Esophagus muscularis mucosa (tissue), 4 donors: Measurements from ENCODE around the gene NSD2. TPM values are rescaled to one million over a fixed set of nuclear protein-coding genes. Genes with fewer than 3 reads are reported as not detected.

ENCODE experiments used
- DNase-seq: peaks from one replicate; pipeline ENCODE4 v3.0.0-alpha.2; 2017; ENCODE audit errors: extremely low spot score
- H3K27ac ChIP-seq, 4 donors: fragments of 200-600 bp; sonication (generic); replicated peaks in 1 of 4; 1 replicate in 3 of 4; 2 replicates in 1 of 4; pipeline ENCODE4 v1.5.1; 2016 to 2019; ENCODE audit warnings: mild to moderate bottlenecking in 1 of 4
- H3K27me3 ChIP-seq, 4 donors: fragments of 200-600 bp; sonication (generic); one replicate each; pipeline versions ENCODE4 v1.5.1 to v1.6.0; 2016 to 2019
- H3K36me3 ChIP-seq, 4 donors: fragments of 200-600 bp; sonication (generic); one replicate each; pipeline ENCODE4 v1.5.1; 2016 to 2019
- H3K4me1 ChIP-seq, 4 donors: fragments of 200-600 bp; sonication (generic); one replicate each; pipeline ENCODE4 v1.5.1; 2016 to 2019
- H3K4me3 ChIP-seq, 4 donors: fragments of 200-600 bp; sonication (generic); 1 replicate in 2 of 4; 2 replicates in 2 of 4; pipeline ENCODE4 v1.5.1; 2016 to 2019; ENCODE audit warnings: mild to moderate bottlenecking in 4 of 4, moderate library complexity in 1 of 4
- H3K9me3 ChIP-seq, 4 donors: fragments of 200-600 bp; sonication (generic); 1 replicate in 3 of 4; 2 replicates in 1 of 4; pipeline ENCODE4 v1.5.1; 2016 to 2019
- EP300 ChIP-seq: sonication (generic); formaldehyde crosslinking; IDR thresholded peaks from one replicate; pipeline ENCODE4 v1.6.1; 2017; ENCODE audit warnings: antibody characterized with exemption
- POLR2A ChIP-seq: fragments of 450-650 bp; IDR thresholded peaks from one replicate; pipeline ENCODE4 v1.6.1; 2017; ENCODE audit warnings: antibody characterized with exemption, moderate library complexity, mild to moderate bottlenecking, low read depth
- POLR2AphosphoS5 ChIP-seq, 2 donors: sonication (generic); formaldehyde crosslinking; IDR thresholded peaks; one replicate each; pipeline ENCODE4 v1.6.1; 2017; ENCODE audit warnings: antibody characterized with exemption in 2 of 2
- WGBS: methylation state at CpG from one replicate; pipeline ENCODE4 v1.1.5; 2018; 5-methylcytosine and 5-hydroxymethylcytosine counted together
- intact Hi-C: fragments of 100-400 bp; cut with DNase I; formaldehyde crosslinking; loops from one replicate; pipeline ENCODE4 v1.15.1; 2023
- total RNA-seq, 4 donors: library from RNA; depleted of rRNA; stranded (reverse); fragments of >200 nt; gene quantifications; one replicate each; pipeline versions ENCODE4 v1.1.0 to v1.2.1, GENCODE V29; 2016
- TF ChIP-seq, protein P1 (sequence below), 3 experiments: fragments of 200-600 bp in 2 of 3; fragments of 450-650 bp in 1 of 3; sonication (generic) in 2 of 3; IDR thresholded peaks; one replicate each; pipeline ENCODE4 v1.5.1; 2017 to 2019; ENCODE audit warnings: antibody characterized with exemption in 3 of 3, mild to moderate bottlenecking in 2 of 3, moderate library complexity in 1 of 3

The NSD2 gene
- total RNA-seq, 4 donors from 2014 or later = 31.8 to 44.2 (median 37.5) TPM

DNA sequence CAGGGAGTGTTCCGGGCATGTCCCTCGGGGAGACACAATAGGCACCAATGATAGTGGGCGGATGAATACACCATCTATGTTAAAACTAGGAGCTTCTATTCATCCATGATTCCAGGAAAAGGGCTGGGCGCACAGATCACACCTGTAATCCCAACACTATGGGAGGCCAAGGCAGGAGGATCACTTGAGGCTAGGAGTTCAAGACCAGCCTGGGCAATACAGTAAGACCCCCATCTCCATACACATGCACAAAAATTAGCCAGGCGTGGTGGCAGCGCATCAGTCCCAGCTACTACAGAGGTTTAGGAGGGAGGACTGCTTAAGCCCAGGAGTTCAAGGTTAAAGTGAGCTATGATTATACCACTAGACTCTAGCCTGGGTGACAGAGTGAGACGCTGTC, 135.2 kb downstream of the NSD2 start:
- H3K4me1 ChIP-seq = peaks cover 8 to 37% (median 31%) of the 10 kb centered on the region in 4 donors
- WGBS = 93% methylated on average over 7 of the region's 7 CpGs
- H3K36me3 ChIP-seq = peaks cover 0 to 36% (median 21%) of the 10 kb centered on the region in 4 donors
- no peak overlapping the region for H3K4me3 ChIP-seq
- no peaks in the 10 kb centered on the region for H3K9me3 ChIP-seq
- DNase-seq = peak; percentile 50
- H3K27ac ChIP-seq = no peak overlapping the region
- intact Hi-C loops = no loop called here
- no peak for TF ChIP-seq POLR2AphosphoS5 (IDR thresholded peaks at IDR 0.05)
- no peak for TF ChIP-seq POLR2A
- TF ChIP-seq, protein P1, sequence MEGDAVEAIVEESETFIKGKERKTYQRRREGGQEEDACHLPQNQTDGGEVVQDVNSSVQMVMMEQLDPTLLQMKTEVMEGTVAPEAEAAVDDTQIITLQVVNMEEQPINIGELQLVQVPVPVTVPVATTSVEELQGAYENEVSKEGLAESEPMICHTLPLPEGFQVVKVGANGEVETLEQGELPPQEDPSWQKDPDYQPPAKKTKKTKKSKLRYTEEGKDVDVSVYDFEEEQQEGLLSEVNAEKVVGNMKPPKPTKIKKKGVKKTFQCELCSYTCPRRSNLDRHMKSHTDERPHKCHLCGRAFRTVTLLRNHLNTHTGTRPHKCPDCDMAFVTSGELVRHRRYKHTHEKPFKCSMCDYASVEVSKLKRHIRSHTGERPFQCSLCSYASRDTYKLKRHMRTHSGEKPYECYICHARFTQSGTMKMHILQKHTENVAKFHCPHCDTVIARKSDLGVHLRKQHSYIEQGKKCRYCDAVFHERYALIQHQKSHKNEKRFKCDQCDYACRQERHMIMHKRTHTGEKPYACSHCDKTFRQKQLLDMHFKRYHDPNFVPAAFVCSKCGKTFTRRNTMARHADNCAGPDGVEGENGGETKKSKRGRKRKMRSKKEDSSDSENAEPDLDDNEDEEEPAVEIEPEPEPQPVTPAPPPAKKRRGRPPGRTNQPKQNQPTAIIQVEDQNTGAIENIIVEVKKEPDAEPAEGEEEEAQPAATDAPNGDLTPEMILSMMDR (IDR thresholded peaks at IDR 0.05) = no peak
- no peak for TF ChIP-seq EP300
- no peaks in the 10 kb centered on the region for H3K27me3 ChIP-seq

DNA sequence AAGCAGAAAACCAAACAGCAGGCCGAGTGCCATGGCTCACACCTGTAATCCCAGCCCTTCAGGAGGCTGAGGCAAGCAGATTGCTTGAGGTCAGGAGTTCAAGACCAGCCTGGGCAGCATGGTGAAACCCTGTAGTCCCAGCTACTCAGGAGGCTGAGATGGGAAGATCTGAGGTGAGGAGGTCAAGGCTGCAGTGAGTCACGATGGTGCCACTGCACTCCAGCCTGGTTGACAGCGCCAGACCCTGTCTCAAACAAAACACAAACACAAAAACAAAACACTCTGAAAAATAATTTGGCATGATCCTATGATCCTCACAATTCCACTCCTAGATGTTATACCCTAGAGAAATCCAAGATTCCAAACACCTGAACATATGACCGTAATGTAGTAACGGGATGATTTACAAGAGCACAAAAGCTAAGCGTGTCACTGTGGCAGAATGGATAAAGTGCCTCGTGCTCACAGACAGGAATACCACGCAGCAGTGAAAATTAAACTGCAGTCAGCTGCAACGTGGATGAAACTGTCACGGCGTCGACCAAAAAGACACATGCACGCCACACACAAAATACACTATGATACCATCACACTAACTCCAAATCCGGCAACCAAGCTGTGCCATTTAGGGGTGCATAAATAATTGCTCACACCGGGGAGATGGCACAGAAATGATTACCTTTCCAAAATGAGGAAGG, 135.9 kb downstream of the NSD2 start:
- WGBS = 87% methylated on average over 15 of the region's 15 CpGs
- TF ChIP-seq POLR2A = no peak
- TF ChIP-seq, protein P1 (IDR thresholded peaks at IDR 0.05) = no peak
- TF ChIP-seq POLR2AphosphoS5 (IDR thresholded peaks at IDR 0.05) = no peak
- intact Hi-C loops = no loop called here
- H3K4me1 ChIP-seq = peaks cover 8 to 37% (median 31%) of the 10 kb centered on the region in 4 donors
- peaks cover 0 to 36% (median 21%) of the 10 kb centered on the region in 4 donors for H3K36me3 ChIP-seq
- DNase-seq = peak; percentile 60
- H3K4me3 ChIP-seq = peak overlapping the region; percentile 81 to 99 (median 98)
- H3K27me3 ChIP-seq = no peaks in the 10 kb centered on the region
- H3K27ac ChIP-seq = no peak overlapping the region
- H3K9me3 ChIP-seq = no peaks in the 10 kb centered on the region

GRCh38 chr4:2007804-2008670, 136.8 kb downstream of the NSD2 start:
- H3K27me3 ChIP-seq = no peaks in the 10 kb centered on the region
- intact Hi-C loops = no loop called here
- peaks cover 0 to 32% (median 20%) of the 10 kb centered on the region in 4 donors for H3K36me3 ChIP-seq
- H3K27ac ChIP-seq = peak overlapping the region; percentile 94 to 100 (median 96)
- peaks cover 8 to 37% (median 31%) of the 10 kb centered on the region in 4 donors for H3K4me1 ChIP-seq
- under 1% methylated on average over 54 of the region's 57 CpGs for WGBS
- DNase-seq = peak; percentile 87
- no peaks in the 10 kb centered on the region for H3K9me3 ChIP-seq
- H3K4me3 ChIP-seq = peak overlapping the region; percentile 81 to 99 (median 98)
- TF ChIP-seq POLR2A = no peak

- under 1% methylated on average over 14 of the region's 27 CpGs for WGBS
- intact Hi-C loops = no loop called here
- no peak for TF ChIP-seq POLR2AphosphoS5 (IDR thresholded peaks at IDR 0.05)
- no peak for TF ChIP-seq POLR2A
- no peak for TF ChIP-seq EP300
- TF ChIP-seq, protein P1 (IDR thresholded peaks at IDR 0.05) = no peak
These were observed 137.4 kb downstream of the NSD2 start for GRCh38 chr4:2008671-2008920.

More at GRCh38 chr4:2008671-2008920, 137.4 kb downstream of the NSD2 start:
- peak overlapping the region; percentile 81 to 99 (median 98) for H3K4me3 ChIP-seq
- no peaks in the 10 kb centered on the region for H3K27me3 ChIP-seq
- H3K9me3 ChIP-seq = no peaks in the 10 kb centered on the region
- peaks cover 0 to 26% (median 14%) of the 10 kb centered on the region in 4 donors for H3K36me3 ChIP-seq
- H3K4me1 ChIP-seq = peaks cover 8 to 37% (median 31%) of the 10 kb centered on the region in 4 donors
- peak overlapping the region; percentile 94 to 100 (median 96) for H3K27ac ChIP-seq
- no peak for DNase-seq
